Common myeloid progenitor, CD34-positive (primary cell): ENCODE data around the gene PRKCH.

ENCODE experiments used
- CTCF ChIA-PET: fragments of 350-600 bp; sonication (Branson Sonifier 250); formaldehyde crosslinking; loops from one replicate; lab custom pipeline; 2021; ENCODE audit warnings: antibody characterized with exemption; lab: Charles Lee
- POLR2A ChIA-PET: fragments of 350-600 bp; sonication (Branson Sonifier 250); formaldehyde crosslinking; loops from one replicate; lab custom pipeline; 2021; ENCODE audit warnings: antibody characterized with exemption; lab: Charles Lee
- DNase-seq, 3 donors: peaks; one replicate each; pipeline versions ENCODE4 v3.0.0 to v3.0.0-alpha.2; 2013
- H3K27ac ChIP-seq, 2 experiments: 1 replicate in 1 of 2; 2 replicates in 1 of 2; pipeline ENCODE4 v1.7.0; 2013; ENCODE audit warnings: inconsistent platforms in 2 of 2, low read length in 2 of 2, mild to moderate bottlenecking in 2 of 2, low read depth in 1 of 2, moderate library complexity in 1 of 2; ENCODE audit not compliant: severe bottlenecking in 2 of 2, insufficient read depth in 1 of 2, poor library complexity in 1 of 2
- H3K27me3 ChIP-seq, 5 experiments: replicated peaks in 2 of 5; 1 replicate in 3 of 5; 2 replicates in 2 of 5; pipeline versions ENCODE4 v1.6.1 to v1.7.0; 2013; ENCODE audit warnings: low read length in 4 of 5, mild to moderate bottlenecking in 2 of 5, moderate library complexity in 2 of 5, inconsistent platforms in 1 of 5; ENCODE audit not compliant: insufficient read depth in 5 of 5, control insufficient read depth in 4 of 5
- H3K36me3 ChIP-seq, 4 experiments: 1 replicate in 2 of 4; 2 replicates in 2 of 4; pipeline versions ENCODE4 v1.6.1 to v1.7.0; 2013; ENCODE audit warnings: low read length in 3 of 4, control low read depth in 1 of 4, mild to moderate bottlenecking in 1 of 4; ENCODE audit not compliant: control insufficient read depth in 4 of 4, insufficient read depth in 4 of 4
- H3K4me1 ChIP-seq, 4 experiments: 1 replicate in 3 of 4; 2 replicates in 1 of 4; pipeline versions ENCODE4 v1.6.1 to v1.7.1; 2013; ENCODE audit warnings: low read length in 3 of 4, mild to moderate bottlenecking in 3 of 4, control low read depth in 1 of 4, inconsistent platforms in 1 of 4, moderate library complexity in 1 of 4; ENCODE audit not compliant: control insufficient read depth in 4 of 4, insufficient read depth in 4 of 4; ENCODE audit errors: control extremely low read depth in 1 of 4
- H3K4me3 ChIP-seq, 7 experiments: 1 replicate in 4 of 7; 2 replicates in 3 of 7; pipeline versions ENCODE4 v1.5.1 to v1.7.0; 2013; ENCODE audit warnings: mild to moderate bottlenecking in 7 of 7, low read length in 6 of 7, moderate library complexity in 6 of 7, inconsistent platforms in 2 of 7, low read depth in 2 of 7, control low read depth in 1 of 7; ENCODE audit not compliant: insufficient read depth in 4 of 7, control insufficient read depth in 1 of 7; ENCODE audit errors: extremely low read depth in 1 of 7
- H3K9me3 ChIP-seq, 5 experiments: 1 replicate in 4 of 5; 2 replicates in 1 of 5; pipeline versions ENCODE4 v1.6.1 to v1.7.1; 2013; ENCODE audit warnings: low read length in 4 of 5, mild to moderate bottlenecking in 2 of 5, inconsistent platforms in 1 of 5, low read depth in 1 of 5, moderate library complexity in 1 of 5; ENCODE audit not compliant: control insufficient read depth in 4 of 5, insufficient read depth in 2 of 5; ENCODE audit errors: control extremely low read depth in 1 of 5
- WGBS: methylation state at CpG from one replicate; pipeline ENCODE4 v1.1.5; 2013; ENCODE audit not compliant: insufficient coverage; 5-methylcytosine and 5-hydroxymethylcytosine counted together

PRKCH gene

GRCh38 chr14:61596990-61597389 lies 275.6 kb downstream of the PRKCH start:
- H3K27ac ChIP-seq = no peak overlapping the region
- H3K4me3 ChIP-seq = no peak overlapping the region
- ChIA-PET POLR2A (no interaction called here), CTCF (interaction anchor here (1.0 to 1.4 kb wide), 2 partner anchors 10 to 64 kb away, joined by 3 to 5 read pairs; no protein-coding TSS in a partner anchor)
- H3K27me3 ChIP-seq = no peaks in the 10 kb centered on the region
- 94% methylated on average over 3 of the region's 5 CpGs for WGBS
- no peaks in the 10 kb centered on the region for H3K36me3 ChIP-seq
- H3K4me1 ChIP-seq = peaks cover 2 to 15% (median 11%) of the 10 kb centered on the region in 4 experiments
- peaks cover 0 to 4% (median 0%) of the 10 kb centered on the region in 5 experiments for H3K9me3 ChIP-seq
- peak in 2 of 3 donors; percentile 23 to 31 for DNase-seq

GRCh38 chr14:61598980-61599379 lies 277.6 kb downstream of the PRKCH start:
- H3K4me3 ChIP-seq = peak overlapping the region in 1 of 7 experiments; percentile 42
- POLR2A ChIA-PET = no interaction called here
- CTCF ChIA-PET = interaction anchor here (1.0 to 1.8 kb wide), 2 partner anchors 10 to 68 kb away, joined by 3 to 6 read pairs; no protein-coding TSS in a partner anchor
- no peaks in the 10 kb centered on the region for H3K9me3 ChIP-seq
- H3K4me1 ChIP-seq = peaks cover 7 to 23% (median 22%) of the 10 kb centered on the region in 4 experiments
- no peaks in the 10 kb centered on the region for H3K27me3 ChIP-seq
- DNase-seq = no peak
- no CpG with 5 or more reads among the region's 1 CpG for WGBS
- H3K27ac ChIP-seq = no peak overlapping the region
- no peaks in the 10 kb centered on the region for H3K36me3 ChIP-seq

GRCh38 chr14:61599942-61600341 lies 278.6 kb downstream of the PRKCH start:
- no peak overlapping the region for H3K27ac ChIP-seq
- H3K4me3 ChIP-seq = no peak overlapping the region
- no peak for DNase-seq
- H3K4me1 ChIP-seq = peaks cover 7 to 23% (median 22%) of the 10 kb centered on the region in 4 experiments
- ChIA-PET POLR2A (no interaction called here), CTCF (no interaction called here)
- WGBS = no CpG with 5 or more reads among the region's 1 CpG
- no peaks in the 10 kb centered on the region for H3K36me3 ChIP-seq
- H3K9me3 ChIP-seq = peaks cover 0 to 1% (median 0%) of the 10 kb centered on the region in 5 experiments
- no peaks in the 10 kb centered on the region for H3K27me3 ChIP-seq
